NCI-H345 (cell line): Measurements from ENCODE around the gene MYRIP.
A peak's percentile ranks its signal among the peaks of the same experiment; 100 is the strongest.
"Not testable (repeated sequence)": the region's sequence is repeated elsewhere in the genome, so short reads cannot be mapped to it uniquely, and the experiment has no call there.

Experiments used
- DNase-seq: peaks from one replicate; lab custom pipeline; 2025; lab: John Stamatoyannopoulos, UW

Gene MYRIP

DNA sequence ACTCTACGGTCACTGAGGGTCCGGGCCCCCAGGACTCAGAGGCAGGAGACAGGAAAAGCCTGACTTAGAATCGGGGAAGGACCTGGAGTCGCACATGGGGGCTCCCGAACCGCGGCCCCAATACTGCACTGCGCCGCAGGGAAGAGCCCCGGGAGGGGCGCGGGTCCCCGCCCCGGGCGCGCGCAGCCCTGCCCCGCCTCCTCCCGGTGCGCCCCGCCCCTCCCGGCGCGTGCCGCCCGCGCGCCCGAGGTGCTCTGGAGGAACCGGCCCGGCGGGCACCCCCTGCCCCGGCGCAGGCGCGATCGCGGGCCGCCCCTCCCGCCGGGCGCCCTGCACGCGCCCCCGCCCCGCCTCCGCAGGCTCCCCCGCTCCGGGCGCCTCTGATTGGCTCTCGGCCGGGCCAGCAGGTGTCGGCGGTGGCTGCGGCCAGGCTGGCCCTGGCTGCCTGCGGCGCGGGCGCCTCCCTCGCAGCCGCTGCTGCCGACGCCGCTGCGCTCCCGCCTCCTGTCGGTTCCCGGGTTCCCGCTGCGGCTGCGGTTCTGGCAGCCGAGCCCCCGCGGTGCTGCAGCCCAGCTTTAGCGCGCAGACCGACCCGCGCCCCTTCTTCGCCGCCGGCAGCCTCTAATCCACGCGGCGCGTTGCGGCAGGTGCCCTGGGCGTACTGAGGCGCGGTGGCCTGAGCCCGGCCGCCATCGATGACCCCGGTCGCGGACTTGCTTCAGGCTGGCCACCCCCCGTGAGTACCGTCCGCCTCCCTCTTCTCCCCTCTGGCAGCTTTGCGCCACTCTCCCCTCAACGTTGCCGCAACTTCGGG, at the start of gene MYRIP:
TSS of gene MYRIP (plus strand) at position 429 of the 814 bp plus-strand sequence. CDS start 91,208 bp downstream, outside the sequence.
- DNase-seq: peak; percentile 85

GRCh38 chr3:39760325-39760724, 49.1 kb upstream of the MYRIP start:
- DNase-seq: no peak

DNA sequence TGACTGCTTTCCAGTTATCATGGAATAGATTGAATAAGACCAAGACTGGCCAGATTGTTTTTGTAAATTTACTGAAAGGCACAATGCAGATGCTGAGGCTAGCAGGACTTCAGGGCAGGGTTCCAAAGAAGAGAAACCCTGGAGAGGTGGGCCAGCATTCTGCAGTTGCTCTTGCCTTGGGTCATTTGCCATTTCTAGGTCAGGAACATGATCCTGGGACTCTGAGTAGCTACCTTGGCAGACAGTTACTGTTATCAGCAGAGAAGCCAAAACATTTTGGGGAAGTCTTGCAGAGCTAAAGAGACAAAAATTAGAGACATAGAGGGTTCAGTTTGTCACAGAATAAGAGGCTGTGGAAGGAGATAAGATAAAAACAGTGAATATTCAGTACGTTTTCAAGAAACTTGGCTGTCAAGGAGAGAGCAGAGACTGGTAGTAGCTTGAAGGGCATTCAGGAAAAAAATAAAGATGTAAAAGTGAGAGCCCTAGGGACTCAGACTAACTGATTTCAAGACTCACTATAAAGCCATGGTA, 46.8 kb upstream of the MYRIP start:
- DNase-seq: no peak

GRCh38 chr3:39763390-39763789, 46.0 kb upstream of the MYRIP start:
- no peak for DNase-seq

- no peak for DNase-seq
Measured at GRCh38 chr3:39765575-39765974, 43.8 kb upstream of the MYRIP start.

- no peak for DNase-seq
Measured at GRCh38 chr3:39766433-39766832, 43.0 kb upstream of the MYRIP start.

- not testable (repeated sequence) for DNase-seq
Measured at GRCh38 chr3:39766909-39767308, 42.5 kb upstream of the MYRIP start.

GRCh38 chr3:39778168-39778567, 31.2 kb upstream of the MYRIP start:
- DNase-seq: not testable (repeated sequence)

DNA sequence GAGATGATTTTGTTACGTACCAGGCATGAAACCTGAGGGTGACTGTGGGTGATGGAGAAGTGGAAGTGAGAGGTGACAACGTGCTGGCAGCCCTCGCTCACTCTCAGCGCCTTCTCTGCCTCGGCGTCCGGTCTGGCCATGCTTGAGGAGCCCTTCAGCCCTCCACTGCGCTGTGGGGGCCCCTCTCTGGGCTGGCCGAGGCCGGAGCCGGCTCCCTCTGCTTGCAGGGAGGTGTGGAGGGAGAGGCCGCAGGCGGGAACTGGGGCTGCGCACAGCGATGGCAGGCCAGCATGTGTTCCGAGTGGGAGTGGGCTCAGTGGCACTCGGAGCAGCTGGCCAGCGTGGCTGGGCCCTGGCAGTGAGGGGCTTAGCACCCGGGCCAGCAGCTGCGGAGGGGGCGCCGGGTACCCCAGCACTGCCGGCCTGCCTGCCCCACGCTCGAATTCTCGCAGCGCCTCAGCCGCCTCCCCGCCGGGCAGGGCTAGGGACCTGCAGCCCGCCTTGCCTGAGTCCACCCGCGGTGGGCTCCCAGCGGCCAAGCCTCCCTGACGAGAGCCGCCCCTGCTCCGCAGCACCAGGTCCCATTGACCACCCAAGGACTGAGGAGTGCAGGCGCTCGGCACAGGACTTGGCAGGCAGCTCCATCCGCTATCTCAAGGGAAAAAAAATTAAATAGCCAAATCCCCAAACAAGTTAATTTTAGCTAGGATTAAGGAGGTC, 29.7 kb upstream of the MYRIP start:
- no peak for DNase-seq

DNA sequence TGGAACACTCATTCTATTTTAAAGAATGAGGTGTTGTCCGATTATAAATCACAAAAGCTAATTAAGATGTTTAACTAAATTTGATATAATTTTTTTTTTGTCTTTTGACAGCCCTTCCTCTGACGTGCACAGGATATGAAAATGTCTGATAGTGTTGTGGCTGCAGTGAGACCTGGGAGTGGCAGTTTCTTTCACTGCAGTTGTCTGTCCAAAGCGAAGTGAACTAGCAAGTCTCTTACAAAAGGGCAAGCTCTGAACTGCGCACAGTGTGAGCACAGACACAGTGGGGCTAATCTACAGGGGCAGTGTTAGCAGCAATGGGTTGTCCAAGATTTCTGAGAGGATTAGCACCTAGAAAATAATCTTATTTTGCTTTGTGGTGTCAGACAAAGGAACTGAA, 29.1 kb upstream of the MYRIP start:
- DNase-seq: no peak

- no peak for DNase-seq
Measured at GRCh38 chr3:39781025-39781424, 28.4 kb upstream of the MYRIP start.

- no peak for DNase-seq
Measured at GRCh38 chr3:39781632-39782031, 27.8 kb upstream of the MYRIP start.

GRCh38 chr3:39783680-39784079, 25.7 kb upstream of the MYRIP start:
- no peak for DNase-seq

DNA sequence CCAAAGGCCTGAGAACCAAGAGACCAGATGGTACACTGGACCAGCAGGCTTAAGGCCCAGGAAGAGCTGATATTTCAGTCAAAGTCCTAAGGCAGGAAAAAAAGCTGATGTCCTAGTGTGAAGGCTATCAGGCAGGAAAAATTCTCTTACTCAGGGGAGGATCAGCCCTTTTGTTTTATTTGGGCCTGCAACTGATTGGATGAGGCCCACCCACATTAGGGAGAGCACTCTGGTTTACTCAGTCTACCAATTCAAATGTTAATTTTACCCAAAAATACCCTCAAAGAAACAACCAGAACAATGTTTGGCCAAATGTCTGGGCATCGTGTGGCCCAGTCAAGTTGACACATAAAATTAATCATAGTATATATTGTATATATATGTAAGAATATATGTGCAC, 24.5 kb upstream of the MYRIP start:
- no peak for DNase-seq

DNA sequence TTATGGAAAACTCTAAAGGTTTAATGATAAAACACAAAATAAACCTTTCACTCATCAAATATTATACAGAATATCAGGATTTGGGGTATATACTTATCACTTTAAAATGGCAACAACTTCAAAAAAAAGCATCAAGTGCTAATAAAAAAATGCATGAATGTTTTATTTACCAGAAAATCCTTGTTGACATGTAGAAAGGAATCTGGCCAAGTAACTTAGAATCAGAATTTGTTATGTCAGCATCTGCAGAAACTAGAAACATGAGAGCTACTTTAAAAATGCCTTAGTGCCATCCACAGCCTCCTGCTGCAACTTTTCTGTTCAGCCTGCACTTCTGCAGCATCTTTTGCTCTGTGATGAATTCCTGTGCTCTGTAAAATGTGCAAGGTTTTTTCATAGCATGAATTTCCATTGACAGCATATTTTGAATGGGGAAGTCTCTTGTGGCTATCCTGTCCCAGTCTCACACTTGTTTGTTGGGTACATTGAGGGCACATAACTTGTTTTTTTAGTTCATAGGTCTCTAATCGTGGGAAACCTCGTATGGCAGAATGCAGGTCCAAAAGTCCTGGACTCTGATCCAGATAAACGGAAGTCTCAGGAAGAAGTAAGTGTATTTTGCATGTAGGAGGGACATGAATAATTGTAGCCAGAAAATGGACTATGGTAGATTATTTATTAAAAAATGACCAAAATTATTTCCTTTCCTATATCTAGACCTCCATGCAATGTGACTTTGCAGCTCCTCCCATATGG, 21.1 kb upstream of the MYRIP start:
- no peak for DNase-seq

DNA sequence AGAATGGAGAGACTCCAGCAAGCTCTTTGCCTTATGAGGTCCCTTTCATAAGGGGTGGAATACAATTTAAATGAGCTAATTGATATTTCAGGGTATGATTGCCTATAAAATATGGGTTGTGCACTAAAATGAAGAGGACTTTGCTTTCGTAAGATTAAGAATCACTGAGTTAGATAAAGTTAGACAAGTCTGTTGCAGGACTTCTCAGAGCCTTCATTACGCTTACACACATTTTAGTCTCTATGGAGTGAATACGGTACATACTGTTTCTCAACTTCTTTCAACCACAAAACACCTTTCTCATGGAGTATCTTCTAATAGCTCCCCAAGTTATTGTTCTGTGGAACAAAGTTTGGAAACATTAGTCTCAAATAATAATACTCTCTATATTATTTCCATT, 17.8 kb upstream of the MYRIP start:
- DNase-seq: no peak

GRCh38 chr3:39794880-39795279, 14.5 kb upstream of the MYRIP start:
- DNase-seq: no peak

GRCh38 chr3:39801216-39801615, 8.2 kb upstream of the MYRIP start:
- DNase-seq: no peak

- not testable (repeated sequence) for DNase-seq
Measured at GRCh38 chr3:39802486-39802885, 6.9 kb upstream of the MYRIP start.

DNA sequence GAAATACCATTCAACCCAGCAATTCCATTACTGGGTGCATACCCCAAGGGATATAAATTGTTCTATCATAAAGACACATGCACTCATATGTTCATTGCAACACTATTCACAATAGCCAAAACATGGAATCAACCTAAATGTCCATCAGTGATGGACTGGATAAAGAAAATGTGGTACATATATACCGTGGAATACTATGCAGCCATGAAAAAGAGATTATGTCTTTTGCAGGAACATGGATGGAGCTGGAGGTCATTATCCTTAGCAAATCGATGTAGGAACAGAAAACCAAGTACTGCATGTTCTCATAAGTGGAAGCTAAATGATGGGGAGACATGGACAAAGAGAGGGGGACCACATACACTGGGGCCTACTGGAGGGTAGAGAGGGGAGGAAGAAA, 5.5 kb upstream of the MYRIP start:
- DNase-seq: no peak

DNA sequence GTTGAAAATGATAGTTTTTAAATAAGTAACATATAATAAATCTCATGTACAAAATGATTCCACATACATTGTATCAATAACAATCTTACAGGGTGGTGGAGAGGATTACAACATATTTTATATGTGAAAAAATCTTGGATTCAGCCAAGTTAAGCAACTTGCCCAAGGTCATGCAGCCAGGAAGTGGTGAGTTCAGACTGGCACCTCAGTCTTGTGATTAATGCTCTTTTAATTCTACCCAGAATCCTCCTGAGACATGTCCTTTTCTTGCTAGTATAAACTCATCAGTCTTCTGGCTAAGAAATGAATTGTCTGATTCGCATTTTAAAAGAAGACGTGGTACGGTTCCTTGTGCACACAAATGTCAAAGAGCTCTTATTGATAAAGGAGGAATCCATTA, 4.5 kb upstream of the MYRIP start:
- DNase-seq: no peak

- DNase-seq: no peak
Measured at GRCh38 chr3:39805650-39806049, 3.8 kb upstream of the MYRIP start.
